Measurements from ENCODE around the gene TMEM151B.

TMEM151B gene

DNA sequence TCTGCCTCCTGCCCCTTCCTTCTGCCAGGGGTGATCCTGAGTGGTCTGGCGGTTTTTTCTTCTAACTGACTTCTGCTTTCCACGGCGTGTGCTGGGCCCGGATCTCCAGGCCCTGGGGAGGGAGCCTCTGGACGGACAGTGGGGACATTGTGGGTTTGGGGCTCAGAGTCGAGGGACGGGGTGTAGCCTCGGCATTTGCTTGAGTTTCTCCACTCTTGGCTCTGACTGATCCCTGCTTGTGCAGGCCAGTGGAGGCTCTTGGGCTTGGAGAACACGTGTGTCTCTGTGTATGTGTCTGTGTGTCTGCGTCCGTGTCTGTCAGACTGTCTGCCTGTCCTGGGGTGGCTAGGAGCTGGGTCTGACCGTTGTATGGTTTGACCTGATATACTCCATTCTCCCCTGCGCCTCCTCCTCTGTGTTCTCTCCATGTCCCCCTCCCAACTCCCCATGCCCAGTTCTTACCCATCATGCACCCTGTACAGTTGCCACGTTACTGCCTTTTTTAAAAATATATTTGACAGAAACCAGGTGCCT is 36.6 kb upstream of the TMEM151B start:
- DNase-seq = no peak

GRCh38 chr6:44234101-44235025 is 35.9 kb upstream of the TMEM151B start:
- no peak for DNase-seq

DNA sequence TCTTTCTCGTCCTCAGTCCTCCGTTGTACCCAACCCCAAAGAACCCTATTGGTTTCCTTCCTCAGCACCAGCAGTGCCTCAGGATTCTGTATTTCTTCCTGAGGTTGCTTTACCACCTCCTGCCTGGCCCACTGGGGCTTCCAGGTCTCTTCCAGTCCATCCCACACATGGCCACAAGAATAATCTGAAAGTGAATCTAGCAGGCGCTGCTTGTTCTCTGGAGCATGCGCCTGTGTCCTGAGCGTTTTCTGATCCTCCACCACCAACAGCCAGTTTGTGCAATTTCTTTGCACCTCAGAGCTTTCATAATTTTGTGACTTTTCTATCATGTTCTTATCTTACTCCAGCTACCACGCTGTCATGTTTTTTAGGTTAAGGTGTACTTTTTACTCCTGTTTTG is 35.0 kb upstream of the TMEM151B start:
- DNase-seq = no peak

GRCh38 chr6:44235891-44236516 is 34.2 kb upstream of the TMEM151B start:
- no peak for DNase-seq

DNA sequence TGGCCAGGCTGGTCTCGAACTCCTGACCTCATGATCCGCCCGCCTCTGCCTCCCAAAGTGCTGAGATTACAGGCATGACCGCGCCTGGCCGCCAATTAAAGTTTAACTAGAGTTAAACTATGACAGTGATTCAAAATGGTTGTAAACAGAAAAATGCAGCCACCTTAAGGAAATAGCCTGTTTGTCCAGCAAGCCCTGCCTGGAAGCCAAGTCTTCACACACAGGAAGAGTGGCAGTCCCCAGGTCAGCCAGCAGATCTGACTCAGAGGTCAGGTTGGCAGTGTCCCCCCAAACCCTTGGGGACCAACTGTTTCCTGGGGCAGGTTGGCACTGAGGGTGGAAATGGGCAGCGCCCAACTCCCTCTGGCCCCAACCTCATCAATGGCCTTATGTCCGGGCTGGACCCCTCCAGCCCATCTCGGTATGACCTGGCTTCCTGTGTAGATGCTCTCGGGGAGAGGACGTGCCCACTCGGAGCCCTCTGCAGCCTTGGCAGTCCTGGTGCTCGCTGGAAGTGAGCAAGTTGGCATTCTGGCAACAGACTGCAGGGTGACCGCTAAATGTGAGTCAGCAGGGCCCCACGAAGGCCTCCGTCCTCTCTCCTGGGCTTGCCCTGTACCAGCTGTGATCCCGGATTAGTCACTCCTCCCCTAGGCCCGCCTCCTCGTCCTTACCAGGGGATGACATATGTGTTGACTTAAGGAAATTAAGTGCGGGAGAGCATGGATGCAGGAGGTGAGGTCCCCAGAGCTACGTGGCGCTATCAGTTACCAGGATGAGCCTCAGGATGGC is 33.0 kb upstream of the TMEM151B start:
- peak; percentile 79 for DNase-seq

GRCh38 chr6:44237813-44238433 is 32.3 kb upstream of the TMEM151B start:
- DNase-seq = peak; percentile 56

DNA sequence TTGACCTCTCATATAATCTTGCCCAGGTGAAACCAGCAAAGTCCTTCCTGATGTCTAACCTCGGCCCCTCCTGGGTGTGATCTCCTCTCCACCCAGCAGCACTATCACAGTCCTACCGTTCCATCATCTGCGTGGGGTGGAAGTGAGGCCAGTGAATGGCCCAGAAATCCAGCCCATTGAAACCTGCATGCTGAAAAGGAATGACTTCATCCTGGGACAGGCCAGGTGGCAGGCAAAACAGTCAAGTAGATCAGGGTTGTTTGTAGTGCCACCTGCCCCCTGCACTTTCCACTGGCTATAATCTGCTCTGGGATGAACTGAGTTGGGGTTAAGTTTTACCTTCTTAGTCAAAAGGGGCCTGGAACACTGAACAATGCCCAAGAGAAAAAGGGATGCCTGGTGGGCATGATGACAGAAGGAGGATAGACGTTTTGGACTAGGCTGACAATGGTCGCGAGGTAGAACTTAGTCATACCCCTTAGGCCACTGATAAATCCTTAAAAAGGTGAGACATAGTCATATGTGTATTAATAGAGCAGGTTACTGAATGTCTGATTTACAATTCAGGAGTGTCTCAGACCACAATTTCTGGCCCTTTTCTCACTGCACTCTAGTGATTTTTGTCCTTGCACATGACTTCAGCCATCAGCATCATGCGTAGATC is 31.4 kb upstream of the TMEM151B start:
- no peak for DNase-seq

DNA sequence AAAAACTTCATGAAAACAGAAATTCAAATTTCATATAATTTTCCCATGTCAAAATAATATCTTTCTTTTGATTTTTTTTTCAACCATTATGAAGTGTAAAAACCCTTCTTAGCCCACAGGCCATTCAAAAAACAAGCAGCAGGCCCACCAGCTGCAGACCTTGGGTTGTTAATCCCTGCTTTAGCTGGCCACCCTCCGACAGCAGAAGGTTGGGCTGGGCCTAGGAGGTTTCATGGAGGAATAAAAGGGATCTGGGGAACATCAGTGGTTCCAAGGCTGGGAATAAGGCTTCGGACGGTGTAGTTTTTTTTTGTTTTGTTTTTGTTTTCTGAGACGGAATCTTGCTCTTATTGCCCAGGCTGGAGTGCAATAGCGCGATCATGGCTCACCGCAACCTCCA is 26.9 kb upstream of the TMEM151B start:
- DNase-seq = no peak

- no peak for DNase-seq
Observed at GRCh38 chr6:44245391-44245911, 24.8 kb upstream of the TMEM151B start.

DNA sequence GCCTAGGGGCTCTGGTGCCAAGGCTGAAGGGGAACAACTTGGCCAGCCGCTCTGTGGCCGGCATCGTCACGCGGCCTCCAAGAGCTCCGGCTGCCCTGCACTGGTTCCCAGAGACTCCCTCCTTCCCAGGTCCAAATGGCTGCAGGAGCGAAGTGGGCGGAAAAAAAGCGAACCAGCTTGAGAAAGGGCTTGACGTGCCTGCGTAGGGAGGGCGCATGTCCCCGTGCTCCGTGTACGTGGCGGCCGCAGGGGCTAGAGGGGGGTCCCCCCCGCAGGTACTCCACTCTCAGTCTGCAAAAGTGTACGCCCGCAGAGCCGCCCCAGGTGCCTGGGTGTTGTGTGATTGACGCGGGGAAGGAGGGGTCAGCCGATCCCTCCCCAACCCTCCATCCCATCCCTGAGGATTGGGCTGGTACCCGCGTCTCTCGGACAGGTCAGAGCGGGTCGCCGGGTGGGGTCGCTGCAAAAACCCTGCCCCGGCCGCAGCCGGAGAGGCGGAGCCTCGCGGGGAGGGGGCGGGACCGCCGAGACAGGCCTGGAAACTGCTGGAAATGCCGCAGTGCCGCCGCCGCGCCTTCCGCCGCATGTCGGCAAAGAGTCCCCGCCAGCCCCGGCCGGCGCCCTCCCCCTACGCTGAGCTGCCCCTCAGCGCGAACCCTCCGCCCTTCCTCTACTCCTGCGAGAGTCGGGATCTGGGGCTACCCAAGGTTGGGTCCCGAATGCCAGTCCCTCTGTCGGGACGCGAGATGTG is 24.2 kb upstream of the TMEM151B start:
- DNase-seq = peak; percentile 79

DNA sequence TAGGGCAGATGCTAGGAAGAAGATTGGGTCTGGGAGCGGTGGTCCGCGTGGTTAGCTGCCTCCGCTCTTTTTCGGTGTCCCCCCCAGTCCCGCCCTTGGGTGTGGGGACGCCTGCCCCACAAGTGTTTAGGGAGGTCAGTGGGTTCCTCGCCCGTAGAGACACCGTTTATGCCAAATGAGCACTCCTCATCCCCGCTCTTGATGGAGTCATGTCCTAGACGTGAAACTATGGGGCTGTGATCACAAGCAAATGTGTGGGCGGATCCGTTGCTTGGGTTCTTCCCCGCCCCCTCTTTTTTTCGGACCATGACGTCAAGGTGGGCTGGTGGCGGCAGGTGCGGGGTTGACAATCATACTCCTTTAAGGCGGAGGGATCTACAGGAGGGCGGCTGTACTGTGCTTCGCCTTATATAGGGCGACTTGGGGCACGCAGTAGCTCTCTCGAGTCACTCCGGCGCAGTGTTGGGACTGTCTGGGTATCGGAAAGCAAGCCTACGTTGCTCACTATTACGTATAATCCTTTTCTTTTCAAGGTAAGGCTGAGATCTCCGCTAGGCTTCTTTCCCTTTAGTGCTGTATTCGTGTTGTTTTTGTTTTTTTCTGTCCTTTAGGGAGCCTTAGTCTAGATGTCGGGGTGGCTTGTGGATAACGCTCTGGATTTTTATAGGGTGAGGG is 23.4 kb upstream of the TMEM151B start, which contains the start of gene HSP90AB1:
HSP90AB1 (plus strand) TSS at position 439 of the 675 bp plus-strand sequence. CDS start 1,529 bp downstream, outside the sequence.
- peak; percentile 97 for DNase-seq

DNA sequence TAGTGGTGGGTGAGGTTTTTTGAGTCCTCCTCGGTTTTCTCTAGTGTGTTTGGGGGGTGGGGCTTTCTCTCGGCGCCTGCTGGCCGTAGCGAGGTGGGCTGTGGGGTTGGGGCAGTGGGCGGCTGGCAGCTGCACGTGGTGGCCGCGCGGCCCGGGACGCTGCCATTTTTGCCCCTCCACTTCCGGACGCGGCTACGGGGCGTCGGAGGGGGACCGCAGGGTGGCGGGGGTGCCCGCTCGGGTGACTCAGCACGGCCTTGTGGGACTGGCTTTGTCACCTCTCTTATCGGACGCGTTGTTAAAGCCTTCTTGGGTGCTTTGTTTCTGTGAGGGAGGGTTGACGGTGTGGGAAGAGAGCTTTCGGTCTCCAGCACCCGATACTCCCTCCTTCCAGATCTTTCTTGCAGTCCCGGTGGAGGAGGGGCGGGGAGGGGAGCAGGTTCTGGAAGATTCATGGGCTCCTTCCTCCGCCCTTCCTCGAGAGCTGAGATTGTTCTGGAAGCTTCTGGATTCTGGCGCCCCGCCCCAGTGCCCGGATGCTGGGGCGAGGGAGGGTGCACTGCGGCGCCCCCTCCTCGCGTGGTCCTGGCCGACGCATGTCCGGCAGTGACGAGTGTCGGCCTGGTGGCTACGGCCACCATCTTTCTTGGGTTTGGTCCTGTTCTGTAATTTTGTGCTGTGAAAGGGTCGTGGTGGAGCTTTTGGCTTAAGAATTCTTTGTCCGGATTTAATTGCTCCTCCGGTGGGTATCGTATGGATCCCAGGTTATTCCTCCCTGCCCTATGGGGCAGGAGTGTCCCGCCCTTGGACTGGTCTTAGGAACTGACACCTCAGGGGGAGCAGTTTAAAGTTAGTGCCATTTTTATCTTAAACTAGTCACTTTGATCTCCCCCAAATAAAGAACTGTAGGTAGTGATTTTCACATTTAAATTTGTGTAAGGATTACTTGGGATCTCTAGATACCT is 22.6 kb upstream of the TMEM151B start:
- no peak for DNase-seq

- DNase-seq = no peak
Observed at GRCh38 chr6:44248579-44248978, 21.7 kb upstream of the TMEM151B start.

DNA sequence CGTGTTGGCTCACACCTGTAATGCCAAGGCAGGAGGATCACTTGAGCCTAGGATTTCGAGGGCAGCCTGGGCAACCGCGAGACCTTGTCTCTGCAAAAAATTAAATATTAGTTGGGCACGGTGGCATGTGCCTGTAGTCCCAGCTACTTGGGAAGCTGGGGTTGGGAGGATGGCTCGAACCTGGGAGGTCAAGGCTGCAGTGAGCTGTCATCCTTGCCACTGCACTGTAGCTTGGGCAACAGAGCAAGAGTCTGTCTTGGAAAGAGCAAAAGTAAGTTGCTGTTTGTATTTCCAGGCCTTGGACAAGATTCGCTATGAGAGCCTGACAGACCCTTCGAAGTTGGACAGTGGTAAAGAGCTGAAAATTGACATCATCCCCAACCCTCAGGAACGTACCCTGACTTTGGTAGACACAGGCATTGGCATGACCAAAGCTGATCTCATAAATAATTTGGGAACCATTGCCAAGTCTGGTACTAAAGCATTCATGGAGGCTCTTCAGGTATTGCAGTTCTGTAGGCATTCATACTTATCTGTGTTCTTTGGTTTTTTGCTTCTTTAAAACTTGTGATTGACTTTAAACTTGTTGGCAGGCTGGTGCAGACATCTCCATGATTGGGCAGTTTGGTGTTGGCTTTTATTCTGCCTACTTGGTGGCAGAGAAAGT is 21.0 kb upstream of the TMEM151B start:
- DNase-seq = no peak

DNA sequence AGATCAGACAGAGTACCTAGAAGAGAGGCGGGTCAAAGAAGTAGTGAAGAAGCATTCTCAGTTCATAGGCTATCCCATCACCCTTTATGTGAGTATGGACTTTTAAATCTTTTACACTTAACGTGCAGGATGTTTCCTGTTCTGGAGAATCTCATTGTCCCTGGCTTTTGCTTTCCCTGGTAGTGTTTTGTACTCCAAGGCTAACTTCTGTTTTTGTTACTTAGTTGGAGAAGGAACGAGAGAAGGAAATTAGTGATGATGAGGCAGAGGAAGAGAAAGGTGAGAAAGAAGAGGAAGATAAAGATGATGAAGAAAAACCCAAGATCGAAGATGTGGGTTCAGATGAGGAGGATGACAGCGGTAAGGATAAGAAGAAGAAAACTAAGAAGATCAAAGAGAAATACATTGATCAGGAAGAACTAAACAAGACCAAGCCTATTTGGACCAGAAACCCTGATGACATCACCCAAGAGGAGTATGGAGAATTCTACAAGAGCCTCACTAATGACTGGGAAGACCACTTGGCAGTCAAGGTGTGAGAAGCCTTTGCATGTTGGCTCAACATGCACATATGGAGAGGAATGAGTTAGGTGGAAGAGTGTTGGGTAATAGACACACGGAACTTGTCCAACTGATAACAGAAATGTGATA is 20.1 kb upstream of the TMEM151B start:
- DNase-seq = no peak

DNA sequence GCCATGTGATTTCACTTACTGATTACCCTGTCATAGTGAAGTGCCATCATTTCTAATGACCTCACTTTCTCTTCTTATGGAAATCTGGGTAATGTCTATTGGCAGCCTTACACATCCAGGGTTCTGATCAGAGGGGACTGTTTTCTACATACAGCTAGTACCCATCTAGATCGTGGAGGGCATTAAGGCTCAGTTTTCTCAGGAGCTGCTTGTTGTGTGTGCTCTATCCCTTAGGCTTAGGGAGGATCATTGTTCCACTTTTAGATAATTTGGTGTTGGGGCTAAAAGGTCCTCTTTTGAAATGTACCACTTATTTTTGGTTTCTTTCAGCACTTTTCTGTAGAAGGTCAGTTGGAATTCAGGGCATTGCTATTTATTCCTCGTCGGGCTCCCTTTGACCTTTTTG is 19.5 kb upstream of the TMEM151B start:
- no peak for DNase-seq

DNA sequence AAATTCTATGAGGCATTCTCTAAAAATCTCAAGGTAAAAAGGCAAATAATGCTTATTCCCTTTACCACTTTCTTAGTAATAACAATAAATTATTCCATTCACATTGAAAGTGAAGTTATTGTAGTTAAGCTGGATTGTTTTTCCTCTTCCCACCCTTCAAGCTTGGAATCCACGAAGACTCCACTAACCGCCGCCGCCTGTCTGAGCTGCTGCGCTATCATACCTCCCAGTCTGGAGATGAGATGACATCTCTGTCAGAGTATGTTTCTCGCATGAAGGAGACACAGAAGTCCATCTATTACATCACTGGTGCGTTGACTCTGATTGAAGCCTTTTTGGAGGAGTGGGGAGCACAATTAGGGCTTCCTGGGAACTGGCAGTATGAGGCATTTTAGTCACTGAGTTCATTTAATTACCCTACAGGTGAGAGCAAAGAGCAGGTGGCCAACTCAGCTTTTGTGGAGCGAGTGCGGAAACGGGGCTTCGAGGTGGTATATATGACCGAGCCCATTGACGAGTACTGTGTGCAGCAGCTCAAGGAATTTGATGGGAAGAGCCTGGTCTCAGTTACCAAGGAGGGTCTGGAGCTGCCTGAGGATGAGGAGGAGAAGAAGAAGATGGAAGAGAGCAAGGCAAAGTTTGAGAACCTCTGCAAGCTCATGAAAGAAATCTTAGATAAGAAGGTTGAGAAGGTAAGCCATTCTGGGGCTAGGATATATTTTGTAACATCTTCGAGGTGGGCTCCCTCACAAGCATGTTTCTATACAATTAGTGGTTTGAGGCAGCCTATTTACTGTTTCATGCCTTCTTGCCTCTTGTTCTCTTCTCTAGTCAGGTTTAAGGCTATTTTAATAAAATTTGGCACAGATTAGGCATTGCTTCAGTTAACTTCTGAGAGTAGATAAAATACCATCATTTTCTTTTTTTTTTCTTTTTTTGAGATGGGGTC is 18.4 kb upstream of the TMEM151B start:
- no peak for DNase-seq
